K562 (cell line): ENCODE measurements around the gene ARMH4. TPM values are rescaled to one million over a fixed set of nuclear protein-coding genes. Genes with fewer than 3 reads are reported as not detected.

Source experiments
- ARHGAP35 ChIP-seq: fragments of 450-650 bp; IDR thresholded peaks from 2 replicates; pipeline ENCODE4 v1.6.1; 2018; ENCODE audit not compliant: partially characterized antibody
- BCL6 ChIP-seq: fragments of 250-450 bp; sonication (Bioruptor Pico); IDR thresholded peaks from 2 replicates; pipeline ENCODE4 v1.4.0; 2020
- CEBPB ChIP-seq: fragments of 450-650 bp; IDR thresholded peaks from 2 replicates; pipeline ENCODE4 v1.6.1; 2016; ENCODE audit warnings: missing genetic modification characterization, missing compliant biosample characterization
- HDAC6 ChIP-seq: IDR thresholded peaks from 2 replicates; pipeline ENCODE4 v1.6.1; 2012; ENCODE audit warnings: low read depth, mild to moderate bottlenecking, control low read depth, inconsistent platforms, low read length, moderate library complexity
- JUND ChIP-seq, 2 experiments: IDR thresholded peaks; 2 replicates in 1 of 2; 3 replicates in 1 of 2; pipeline ENCODE4 v1.6.1; 2011; ENCODE audit warnings: borderline replicate concordance in 2 of 2, low read depth in 2 of 2, low read length in 2 of 2, improper control_type of control experiment in 1 of 2, missing biosample characterization in 1 of 2, missing genetic modification characterization in 1 of 2, missing genetic modification reagents in 1 of 2
- PBX2 ChIP-seq, 2 experiments: IDR thresholded peaks in 1 of 2; conservative IDR thresholded peaks in 1 of 2; 2 replicates each; pipeline ENCODE4 v1.6.1; 2016; ENCODE audit warnings: low read depth in 2 of 2, mild to moderate bottlenecking in 1 of 2, missing compliant biosample characterization in 1 of 2, missing genetic modification characterization in 1 of 2, moderate library complexity in 1 of 2
- RFX7 ChIP-seq: fragments of 250-450 bp; sonication (Bioruptor Pico); IDR thresholded peaks from 2 replicates; pipeline ENCODE4 v1.5.1; 2021; ENCODE audit warnings: mild to moderate bottlenecking
- TAF9B ChIP-seq: fragments of 450-650 bp; IDR thresholded peaks from 2 replicates; pipeline ENCODE4 v1.6.1; 2018; ENCODE audit warnings: mild to moderate bottlenecking; ENCODE audit not compliant: partially characterized antibody
- ZBTB17 ChIP-seq: fragments of 450-650 bp; formaldehyde crosslinking; IDR thresholded peaks from 2 replicates; pipeline ENCODE4 v1.4.0; 2020; ENCODE audit warnings: mild to moderate bottlenecking
- polyA plus RNA-seq, 8 experiments: library from polyadenylated mRNA; depleted of rRNA in 4 of 8; stranded (reverse) in 5 of 8; unstranded in 3 of 8; fragments of >200 nt; fragmentation: Nextera tagmentation in 2 of 8; fragmentation: Illumina TruSeq in 1 of 8; extraction: Ambion mirVana in 2 of 8; extraction: Trizol in 1 of 8; gene quantifications; 2 replicates each; pipeline versions ENCODE4 v1.2.1 to v1.2.3, GENCODE V29; 2011 to 2014; ENCODE audit warnings: inconsistent platforms in 1 of 8, missing spikeins in 1 of 8
- total RNA-seq, 7 experiments: library from RNA; depleted of rRNA in 6 of 7; stranded (reverse); fragments of >200 nt in 6 of 7; fragmentation: Illumina TruSeq in 2 of 7; extraction: Trizol in 2 of 7; gene quantifications; 2 replicates each; pipeline versions ENCODE4 v1.2.1 to v1.2.3, GENCODE V29; 2011 to 2021; ENCODE audit warnings: low replicate concordance in 1 of 7
- TF ChIP-seq, protein P1 (sequence below): fragments of 450-650 bp; IDR thresholded peaks from 2 replicates; pipeline ENCODE4 v1.6.1; 2018; ENCODE audit not compliant: partially characterized antibody
- TF ChIP-seq, protein P2 (sequence below), 3 experiments: IDR thresholded peaks in 2 of 3; conservative IDR thresholded peaks in 1 of 3; 2 replicates each; pipeline ENCODE4 v1.5.1; 2011 to 2012; ENCODE audit warnings: low read length in 3 of 3, mild to moderate bottlenecking in 3 of 3, control low read depth in 2 of 3, improper control_type of control experiment in 1 of 3, inconsistent platforms in 1 of 3, low read depth in 1 of 3, mixed read lengths in 1 of 3, moderate library complexity in 1 of 3; ENCODE audit not compliant: insufficient read depth in 2 of 3
- TF ChIP-seq, protein P3 (sequence below): fragments of 200-800 bp; sonication (Bioruptor generic); IDR thresholded peaks from 2 replicates; pipeline ENCODE4 v1.6.1; 2016; ENCODE audit warnings: missing genetic modification characterization, missing compliant biosample characterization

The ARMH4 gene
- total and polyA plus RNA-seq, 9 of the 15 experiments (the other 6 are each of a cell fraction or from before 2014, with no cell fraction given), result 0.06 to 0.98 (median 0.07) TPM; not detected in 2

GRCh38 chr14:58138714-58139482 lies 13.1 kb downstream of the ARMH4 start (continued):
- TF ChIP-seq JUND (IDR thresholded peaks at IDR 0.05; ENCODE audit: borderline replicate concordance, low read depth, low read length), result no peak
- no peak for TF ChIP-seq JUND (tag; IDR thresholded peaks at IDR 0.05; ENCODE audit: borderline replicate concordance, low read depth, low read length)
- peak; percentile 50 for TF ChIP-seq CEBPB (tag)
- TF ChIP-seq PBX2 (CRISPR knock-in tag; IDR thresholded peaks at IDR 0.05; ENCODE audit: low read depth), result no peak
- TF ChIP-seq PBX2 (tag; conservative IDR thresholded peaks at IDR 0.05; ENCODE audit: low read depth), result peak; percentile 58
- no peak for TF ChIP-seq BCL6 (CRISPR knock-in tag)
- TF ChIP-seq ARHGAP35, result no peak
- no peak for TF ChIP-seq RFX7 (CRISPR knock-in tag)
- TF ChIP-seq, protein P1, sequence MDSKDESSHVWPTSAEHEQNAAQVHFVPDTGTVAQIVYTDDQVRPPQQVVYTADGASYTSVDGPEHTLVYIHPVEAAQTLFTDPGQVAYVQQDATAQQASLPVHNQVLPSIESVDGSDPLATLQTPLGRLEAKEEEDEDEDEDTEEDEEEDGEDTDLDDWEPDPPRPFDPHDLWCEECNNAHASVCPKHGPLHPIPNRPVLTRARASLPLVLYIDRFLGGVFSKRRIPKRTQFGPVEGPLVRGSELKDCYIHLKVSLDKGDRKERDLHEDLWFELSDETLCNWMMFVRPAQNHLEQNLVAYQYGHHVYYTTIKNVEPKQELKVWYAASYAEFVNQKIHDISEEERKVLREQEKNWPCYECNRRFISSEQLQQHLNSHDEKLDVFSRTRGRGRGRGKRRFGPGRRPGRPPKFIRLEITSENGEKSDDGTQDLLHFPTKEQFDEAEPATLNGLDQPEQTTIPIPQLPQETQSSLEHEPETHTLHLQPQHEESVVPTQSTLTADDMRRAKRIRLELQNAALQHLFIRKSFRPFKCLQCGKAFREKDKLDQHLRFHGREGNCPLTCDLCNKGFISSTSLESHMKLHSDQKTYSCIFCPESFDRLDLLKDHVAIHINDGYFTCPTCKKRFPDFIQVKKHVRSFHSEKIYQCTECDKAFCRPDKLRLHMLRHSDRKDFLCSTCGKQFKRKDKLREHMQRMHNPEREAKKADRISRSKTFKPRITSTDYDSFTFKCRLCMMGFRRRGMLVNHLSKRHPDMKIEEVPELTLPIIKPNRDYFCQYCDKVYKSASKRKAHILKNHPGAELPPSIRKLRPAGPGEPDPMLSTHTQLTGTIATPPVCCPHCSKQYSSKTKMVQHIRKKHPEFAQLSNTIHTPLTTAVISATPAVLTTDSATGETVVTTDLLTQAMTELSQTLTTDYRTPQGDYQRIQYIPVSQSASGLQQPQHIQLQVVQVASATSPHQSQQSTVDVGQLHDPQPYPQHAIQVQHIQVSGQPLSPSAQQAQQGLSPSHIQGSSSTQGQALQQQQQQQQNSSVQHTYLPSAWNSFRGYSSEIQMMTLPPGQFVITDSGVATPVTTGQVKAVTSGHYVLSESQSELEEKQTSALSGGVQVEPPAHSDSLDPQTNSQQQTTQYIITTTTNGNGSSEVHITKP, result peak; percentile 83
- TF ChIP-seq, protein P2, sequence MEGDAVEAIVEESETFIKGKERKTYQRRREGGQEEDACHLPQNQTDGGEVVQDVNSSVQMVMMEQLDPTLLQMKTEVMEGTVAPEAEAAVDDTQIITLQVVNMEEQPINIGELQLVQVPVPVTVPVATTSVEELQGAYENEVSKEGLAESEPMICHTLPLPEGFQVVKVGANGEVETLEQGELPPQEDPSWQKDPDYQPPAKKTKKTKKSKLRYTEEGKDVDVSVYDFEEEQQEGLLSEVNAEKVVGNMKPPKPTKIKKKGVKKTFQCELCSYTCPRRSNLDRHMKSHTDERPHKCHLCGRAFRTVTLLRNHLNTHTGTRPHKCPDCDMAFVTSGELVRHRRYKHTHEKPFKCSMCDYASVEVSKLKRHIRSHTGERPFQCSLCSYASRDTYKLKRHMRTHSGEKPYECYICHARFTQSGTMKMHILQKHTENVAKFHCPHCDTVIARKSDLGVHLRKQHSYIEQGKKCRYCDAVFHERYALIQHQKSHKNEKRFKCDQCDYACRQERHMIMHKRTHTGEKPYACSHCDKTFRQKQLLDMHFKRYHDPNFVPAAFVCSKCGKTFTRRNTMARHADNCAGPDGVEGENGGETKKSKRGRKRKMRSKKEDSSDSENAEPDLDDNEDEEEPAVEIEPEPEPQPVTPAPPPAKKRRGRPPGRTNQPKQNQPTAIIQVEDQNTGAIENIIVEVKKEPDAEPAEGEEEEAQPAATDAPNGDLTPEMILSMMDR (IDR thresholded peaks at IDR 0.05 in 2 of 3, conservative IDR thresholded peaks at IDR 0.05 in 1 of 3; ENCODE audit: insufficient read depth in 2 of 3, low read depth in 1 of 3, low read length in 3 of 3), result no peak
- TF ChIP-seq, protein P3, sequence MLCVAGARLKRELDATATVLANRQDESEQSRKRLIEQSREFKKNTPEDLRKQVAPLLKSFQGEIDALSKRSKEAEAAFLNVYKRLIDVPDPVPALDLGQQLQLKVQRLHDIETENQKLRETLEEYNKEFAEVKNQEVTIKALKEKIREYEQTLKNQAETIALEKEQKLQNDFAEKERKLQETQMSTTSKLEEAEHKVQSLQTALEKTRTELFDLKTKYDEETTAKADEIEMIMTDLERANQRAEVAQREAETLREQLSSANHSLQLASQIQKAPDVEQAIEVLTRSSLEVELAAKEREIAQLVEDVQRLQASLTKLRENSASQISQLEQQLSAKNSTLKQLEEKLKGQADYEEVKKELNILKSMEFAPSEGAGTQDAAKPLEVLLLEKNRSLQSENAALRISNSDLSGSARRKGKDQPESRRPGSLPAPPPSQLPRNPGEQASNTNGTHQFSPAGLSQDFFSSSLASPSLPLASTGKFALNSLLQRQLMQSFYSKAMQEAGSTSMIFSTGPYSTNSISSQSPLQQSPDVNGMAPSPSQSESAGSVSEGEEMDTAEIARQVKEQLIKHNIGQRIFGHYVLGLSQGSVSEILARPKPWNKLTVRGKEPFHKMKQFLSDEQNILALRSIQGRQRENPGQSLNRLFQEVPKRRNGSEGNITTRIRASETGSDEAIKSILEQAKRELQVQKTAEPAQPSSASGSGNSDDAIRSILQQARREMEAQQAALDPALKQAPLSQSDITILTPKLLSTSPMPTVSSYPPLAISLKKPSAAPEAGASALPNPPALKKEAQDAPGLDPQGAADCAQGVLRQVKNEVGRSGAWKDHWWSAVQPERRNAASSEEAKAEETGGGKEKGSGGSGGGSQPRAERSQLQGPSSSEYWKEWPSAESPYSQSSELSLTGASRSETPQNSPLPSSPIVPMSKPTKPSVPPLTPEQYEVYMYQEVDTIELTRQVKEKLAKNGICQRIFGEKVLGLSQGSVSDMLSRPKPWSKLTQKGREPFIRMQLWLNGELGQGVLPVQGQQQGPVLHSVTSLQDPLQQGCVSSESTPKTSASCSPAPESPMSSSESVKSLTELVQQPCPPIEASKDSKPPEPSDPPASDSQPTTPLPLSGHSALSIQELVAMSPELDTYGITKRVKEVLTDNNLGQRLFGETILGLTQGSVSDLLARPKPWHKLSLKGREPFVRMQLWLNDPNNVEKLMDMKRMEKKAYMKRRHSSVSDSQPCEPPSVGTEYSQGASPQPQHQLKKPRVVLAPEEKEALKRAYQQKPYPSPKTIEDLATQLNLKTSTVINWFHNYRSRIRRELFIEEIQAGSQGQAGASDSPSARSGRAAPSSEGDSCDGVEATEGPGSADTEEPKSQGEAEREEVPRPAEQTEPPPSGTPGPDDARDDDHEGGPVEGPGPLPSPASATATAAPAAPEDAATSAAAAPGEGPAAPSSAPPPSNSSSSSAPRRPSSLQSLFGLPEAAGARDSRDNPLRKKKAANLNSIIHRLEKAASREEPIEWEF, result no peak
- TF ChIP-seq ZBTB17 (CRISPR knock-in tag), result 0 out of 2 replicates have a peak, but pooled peaks have one; percentile 49
- no peak for TF ChIP-seq TAF9B
- no peak for TF ChIP-seq HDAC6
- TF ChIP-seq, all 486 proteins: peak for 7
